PC-9 (cell line): ENCODE data around the gene GAL3ST1. TPM values are rescaled to one million over a fixed set of nuclear protein-coding genes. Genes with fewer than 3 reads are reported as not detected.
A peak's percentile ranks its signal among the peaks of the same experiment; 100 is the strongest.

Source experiments
- BruUV-seq: library from RNA; stranded (reverse); fragments of 400-500 nt; replicated peaks from 2 replicates; lab custom pipeline; 2021; lab: Mats Ljungman, UMichigan
- CTCF ChIA-PET: fragments of 300-600 bp; sonication (Branson Sonifier 250); formaldehyde crosslinking; loops from one replicate; lab custom pipeline; 2022; ENCODE audit warnings: antibody characterized with exemption; lab: Charles Lee
- POLR2A ChIA-PET: fragments of 300-600 bp; sonication (Branson Sonifier 250); formaldehyde crosslinking; loops from one replicate; lab custom pipeline; 2022; ENCODE audit warnings: antibody characterized with exemption; ENCODE audit not compliant: unreplicated experiment; lab: Charles Lee
- DNase-seq, 2 experiments: peaks; one replicate each; pipeline versions ENCODE4 v3.0.0 to v3.0.0-alpha.2; 2015 to 2022; ENCODE audit warnings: mixed read lengths in 1 of 2
- H2AFZ ChIP-seq: fragments of 200-600 bp; sonication (generic); 2 replicates; pipeline ENCODE4 v1.8.1; 2017; ENCODE audit warnings: antibody characterized with exemption
- H3F3A ChIP-seq: fragments of 200-600 bp; sonication (generic); 2 replicates; pipeline ENCODE4 v1.8.1; 2017; ENCODE audit warnings: antibody characterized with exemption, mild to moderate bottlenecking, low read depth; ENCODE audit not compliant: insufficient read depth
- H3K27ac ChIP-seq: fragments of 200-600 bp; sonication (generic); 2 replicates; pipeline ENCODE4 v1.6.1; 2016; ENCODE audit warnings: mixed run types
- H3K27me3 ChIP-seq: fragments of 200-600 bp; sonication (generic); 2 replicates; pipeline ENCODE4 v1.6.1; 2016; ENCODE audit warnings: low read depth, mixed run types; ENCODE audit not compliant: insufficient read depth
- H3K36me3 ChIP-seq: fragments of 200-600 bp; sonication (generic); 2 replicates; pipeline ENCODE4 v1.6.1; 2016; ENCODE audit warnings: low read depth, mixed run types
- H3K4me1 ChIP-seq: fragments of 200-600 bp; sonication (generic); replicated peaks from 2 replicates; pipeline ENCODE4 v1.6.1; 2016; ENCODE audit warnings: mixed run types; ENCODE audit not compliant: insufficient read depth
- H3K4me2 ChIP-seq: fragments of 200-600 bp; sonication (generic); 2 replicates; pipeline ENCODE4 v1.6.1; 2017; ENCODE audit warnings: mixed run types
- H3K4me3 ChIP-seq: fragments of 200-600 bp; sonication (generic); 2 replicates; pipeline ENCODE4 v1.6.1; 2016; ENCODE audit warnings: mixed run types
- H3K79me2 ChIP-seq: fragments of 200-600 bp; sonication (generic); 2 replicates; pipeline ENCODE4 v1.6.1; 2017; ENCODE audit warnings: low read depth, mixed run types
- H3K9me2 ChIP-seq: fragments of 200-600 bp; sonication (generic); 2 replicates; pipeline ENCODE4 v1.8.1; 2017; ENCODE audit warnings: mild to moderate bottlenecking; ENCODE audit not compliant: insufficient read depth
- H3K9me3 ChIP-seq: fragments of 200-600 bp; sonication (generic); 2 replicates; pipeline ENCODE4 v1.8.1; 2016; ENCODE audit warnings: low read depth; ENCODE audit not compliant: insufficient read depth
- H4K20me1 ChIP-seq: fragments of 200-600 bp; sonication (generic); 2 replicates; pipeline ENCODE4 v1.8.1; 2017; ENCODE audit not compliant: insufficient read depth
- EZH2 ChIP-seq: fragments of 200-600 bp; sonication (generic); IDR thresholded peaks from 2 replicates; pipeline ENCODE4 v1.8.0; 2017; ENCODE audit warnings: antibody characterized with exemption, low read depth
- intact Hi-C: fragments of 100-400 bp; cut with micrococcal nuclease; formaldehyde crosslinking; loops from one replicate; pipeline ENCODE4 v1.10.0; 2022; ENCODE audit not compliant: unreplicated experiment
- total RNA-seq: library from RNA; stranded (reverse); gene quantifications from 2 replicates; pipeline ENCODE4 v1.2.3, GENCODE V29; 2021
- TF ChIP-seq, protein P1 (sequence below): fragments of 200-600 bp; sonication (generic); conservative IDR thresholded peaks from 2 replicates; pipeline ENCODE4 v1.6.1; 2017; ENCODE audit warnings: mixed run types, antibody characterized with exemption, mild to moderate bottlenecking, moderate library complexity

Gene GAL3ST1
- total RNA-seq, 1 experiment from 2014 or later: 0.52 TPM

DNA sequence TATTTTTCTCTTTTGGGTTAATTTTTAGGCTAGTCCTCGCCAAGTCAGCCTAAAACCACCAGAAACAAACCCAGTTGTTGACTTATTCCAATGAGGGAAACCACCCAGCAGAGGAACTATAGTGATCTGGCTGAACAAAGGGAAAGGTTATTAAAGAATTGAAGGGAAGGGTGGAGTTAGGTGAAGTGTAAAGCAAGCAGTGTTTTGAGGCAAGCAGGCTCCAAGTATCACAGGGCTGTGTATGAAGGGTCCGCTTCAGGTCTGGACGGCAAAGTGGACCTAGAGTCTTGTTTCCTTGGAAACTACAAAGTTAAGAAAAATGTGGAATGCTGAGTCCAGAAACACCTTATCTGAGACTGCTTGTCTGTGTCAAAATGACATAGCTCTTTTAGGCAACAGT is 29.3 kb upstream of the GAL3ST1 start:
- intact Hi-C loops: loop anchor here (10.0 kb wide), 2 partner anchors 179 to 339 kb away; partner anchors contain the start of genes MTFP1 and OSM
- H3K9me2 ChIP-seq: no peaks in the 10 kb centered on the region
- no peak overlapping the region for H2AFZ ChIP-seq
- no TSS peak for BruUV-seq
- no peaks in the 10 kb centered on the region for H3K9me3 ChIP-seq
- DNase-seq: no peak
- no peaks in the 10 kb centered on the region for H3K27me3 ChIP-seq
- H3K4me2 ChIP-seq: peak overlapping the region; percentile 37; the same call in 1 of the 2 replicates
- H3K79me2 ChIP-seq: no peaks in the 10 kb centered on the region
- H3K36me3 ChIP-seq: no peaks in the 10 kb centered on the region
- H3K27ac ChIP-seq: no peak overlapping the region
- H3F3A ChIP-seq: peaks cover 6% of the 10 kb centered on the region; the same call in 1 of the 2 replicates
- H3K4me3 ChIP-seq: no peak overlapping the region
- H3K4me1 ChIP-seq: peaks cover 21% of the 10 kb centered on the region
- ChIA-PET POLR2A (no interaction called here), CTCF (interaction anchor here (0.8 kb wide), 1 partner anchor 504 kb away, joined by 12 read pairs; the partner anchor contains the start of gene SELENOM)
- TF ChIP-seq, protein P1, sequence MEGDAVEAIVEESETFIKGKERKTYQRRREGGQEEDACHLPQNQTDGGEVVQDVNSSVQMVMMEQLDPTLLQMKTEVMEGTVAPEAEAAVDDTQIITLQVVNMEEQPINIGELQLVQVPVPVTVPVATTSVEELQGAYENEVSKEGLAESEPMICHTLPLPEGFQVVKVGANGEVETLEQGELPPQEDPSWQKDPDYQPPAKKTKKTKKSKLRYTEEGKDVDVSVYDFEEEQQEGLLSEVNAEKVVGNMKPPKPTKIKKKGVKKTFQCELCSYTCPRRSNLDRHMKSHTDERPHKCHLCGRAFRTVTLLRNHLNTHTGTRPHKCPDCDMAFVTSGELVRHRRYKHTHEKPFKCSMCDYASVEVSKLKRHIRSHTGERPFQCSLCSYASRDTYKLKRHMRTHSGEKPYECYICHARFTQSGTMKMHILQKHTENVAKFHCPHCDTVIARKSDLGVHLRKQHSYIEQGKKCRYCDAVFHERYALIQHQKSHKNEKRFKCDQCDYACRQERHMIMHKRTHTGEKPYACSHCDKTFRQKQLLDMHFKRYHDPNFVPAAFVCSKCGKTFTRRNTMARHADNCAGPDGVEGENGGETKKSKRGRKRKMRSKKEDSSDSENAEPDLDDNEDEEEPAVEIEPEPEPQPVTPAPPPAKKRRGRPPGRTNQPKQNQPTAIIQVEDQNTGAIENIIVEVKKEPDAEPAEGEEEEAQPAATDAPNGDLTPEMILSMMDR: no peak
- TF ChIP-seq EZH2: no peak
- no peaks in the 10 kb centered on the region for H4K20me1 ChIP-seq

DNA sequence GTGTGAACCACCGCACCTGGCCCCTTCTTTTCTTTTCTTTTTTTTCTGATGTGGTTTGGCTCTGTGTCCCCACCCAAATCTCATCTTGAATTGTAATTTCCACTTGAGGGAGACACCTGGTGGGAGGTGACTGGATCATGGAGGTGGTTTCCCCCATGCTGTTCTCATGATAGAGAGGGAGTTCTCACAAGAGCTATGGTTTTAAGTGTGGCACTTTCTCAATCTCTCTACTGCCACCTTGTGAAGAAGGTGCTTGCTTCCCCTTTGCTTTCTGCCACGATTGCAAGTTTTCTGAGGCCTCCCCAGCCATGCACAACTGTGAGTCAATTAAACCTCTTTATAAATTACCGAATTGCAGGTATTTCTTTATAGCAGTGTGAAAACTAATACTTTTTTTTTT is 27.6 kb upstream of the GAL3ST1 start:
- POLR2A ChIA-PET: interaction anchor here (0.7 kb wide), 1 partner anchor 178 kb away, joined by 6 read pairs; no protein-coding TSS in a partner anchor
- intact Hi-C loops: loop anchor here (1.0 to 10.0 kb wide), 4 partner anchors 157 to 337 kb away; partner anchors contain the start of genes MTFP1 and OSM

DNA sequence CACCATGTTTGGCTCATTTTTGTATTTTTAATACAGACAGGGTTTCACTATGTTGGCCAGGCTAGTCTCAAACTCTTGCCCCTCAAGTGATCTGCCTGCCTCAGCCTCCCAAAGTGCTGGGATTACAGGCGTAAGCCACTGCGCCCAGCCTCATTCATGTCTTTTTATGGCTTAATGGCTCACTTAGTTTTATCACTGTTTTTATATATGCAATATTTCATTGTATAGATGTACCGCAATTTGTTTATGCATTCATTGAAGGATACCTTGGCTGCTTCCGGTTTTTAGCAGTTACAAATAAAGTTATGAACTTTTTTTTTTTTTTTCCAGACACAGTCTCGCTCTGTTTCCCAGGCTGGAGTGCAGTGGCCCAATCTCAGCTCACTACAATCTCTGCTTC is 27.0 kb upstream of the GAL3ST1 start:
- no peak for DNase-seq
- H4K20me1 ChIP-seq: no peaks in the 10 kb centered on the region
- no peak overlapping the region for H3K27ac ChIP-seq
- BruUV-seq: no TSS peak
- TF ChIP-seq, protein P1: no peak
- TF ChIP-seq EZH2: no peak
- H3K27me3 ChIP-seq: no peaks in the 10 kb centered on the region
- H3K9me2 ChIP-seq: no peaks in the 10 kb centered on the region
- CTCF ChIA-PET: interaction anchor here (0.6 to 0.7 kb wide), 2 partner anchors 10 to 490 kb away, joined by 5 to 6 read pairs; partner anchors contain the start of gene PES1
- intact Hi-C loops: loop anchor here (10.0 kb wide), 2 partner anchors 177 to 337 kb away; partner anchors contain the start of genes MTFP1 and OSM
- H3K36me3 ChIP-seq: no peaks in the 10 kb centered on the region
- POLR2A ChIA-PET: interaction anchor here (0.7 kb wide), 1 partner anchor 178 kb away, joined by 6 read pairs; no protein-coding TSS in a partner anchor
- no peak overlapping the region for H3K4me2 ChIP-seq
- H3F3A ChIP-seq: no peaks in the 10 kb centered on the region
- peaks cover 15% of the 10 kb centered on the region for H3K4me1 ChIP-seq
- H3K9me3 ChIP-seq: no peaks in the 10 kb centered on the region
- no peak overlapping the region for H2AFZ ChIP-seq
- no peak overlapping the region for H3K4me3 ChIP-seq
- H3K79me2 ChIP-seq: no peaks in the 10 kb centered on the region

More for the DNA sequence above, 27.6 kb upstream of the GAL3ST1 start:
- Histone ChIP-seq H3F3A (no peaks in the 10 kb centered on the region), H4K20me1 (no peaks in the 10 kb centered on the region), H3K9me2 (no peaks in the 10 kb centered on the region), H3K9me3 (no peaks in the 10 kb centered on the region), H3K27ac (no peak overlapping the region), H3K4me3 (no peak overlapping the region), H2AFZ (no peak overlapping the region), H3K27me3 (no peaks in the 10 kb centered on the region), H3K4me2 (no peak overlapping the region), H3K4me1 (peaks cover 15% of the 10 kb centered on the region), H3K79me2 (no peaks in the 10 kb centered on the region), H3K36me3 (no peaks in the 10 kb centered on the region)
- TF ChIP-seq, protein P1: peak; percentile 64
- no peak for TF ChIP-seq EZH2
- no TSS peak for BruUV-seq
- no peak for DNase-seq
- CTCF ChIA-PET: interaction anchor here (0.7 kb wide), 1 partner anchor 10 kb away, joined by 5 read pairs; the partner anchor contains the start of gene PES1
